H7 (cell line): ENCODE results near the gene C19orf85. TPM values are rescaled to one million over a fixed set of nuclear protein-coding genes. Genes with fewer than 3 reads are reported as not detected.
"Not testable (repeated sequence)": the region's sequence is repeated elsewhere in the genome, so short reads cannot be mapped to it uniquely, and the experiment has no call there.

ENCODE experiments used
- DNase-seq: peaks from one replicate; pipeline ENCODE4 v3.0.0; 2012
- H3K27me3 ChIP-seq: 2 replicates; pipeline ENCODE4 v1.6.0; 2011; ENCODE audit warnings: mild to moderate bottlenecking, low read length; ENCODE audit not compliant: control insufficient read depth, insufficient read depth
- H3K36me3 ChIP-seq: replicated peaks from 2 replicates; pipeline ENCODE4 v1.5.1; 2011; ENCODE audit warnings: low read length; ENCODE audit not compliant: control insufficient read depth, insufficient read depth
- H3K4me3 ChIP-seq: 2 replicates; pipeline ENCODE4 v1.5.1; 2011; ENCODE audit warnings: low read depth, mild to moderate bottlenecking, control low read depth, low read length, moderate library complexity; ENCODE audit not compliant: insufficient read depth
- total RNA-seq: library from RNA; depleted of rRNA; stranded (reverse); fragments of >200 nt; shearing (Covaris generic); gene quantifications from 2 replicates; pipeline ENCODE4 v1.2.3, GENCODE V29; 2014

C19orf85 gene
- total RNA-seq, 1 experiment from 2014 or later = 3.7 TPM

DNA sequence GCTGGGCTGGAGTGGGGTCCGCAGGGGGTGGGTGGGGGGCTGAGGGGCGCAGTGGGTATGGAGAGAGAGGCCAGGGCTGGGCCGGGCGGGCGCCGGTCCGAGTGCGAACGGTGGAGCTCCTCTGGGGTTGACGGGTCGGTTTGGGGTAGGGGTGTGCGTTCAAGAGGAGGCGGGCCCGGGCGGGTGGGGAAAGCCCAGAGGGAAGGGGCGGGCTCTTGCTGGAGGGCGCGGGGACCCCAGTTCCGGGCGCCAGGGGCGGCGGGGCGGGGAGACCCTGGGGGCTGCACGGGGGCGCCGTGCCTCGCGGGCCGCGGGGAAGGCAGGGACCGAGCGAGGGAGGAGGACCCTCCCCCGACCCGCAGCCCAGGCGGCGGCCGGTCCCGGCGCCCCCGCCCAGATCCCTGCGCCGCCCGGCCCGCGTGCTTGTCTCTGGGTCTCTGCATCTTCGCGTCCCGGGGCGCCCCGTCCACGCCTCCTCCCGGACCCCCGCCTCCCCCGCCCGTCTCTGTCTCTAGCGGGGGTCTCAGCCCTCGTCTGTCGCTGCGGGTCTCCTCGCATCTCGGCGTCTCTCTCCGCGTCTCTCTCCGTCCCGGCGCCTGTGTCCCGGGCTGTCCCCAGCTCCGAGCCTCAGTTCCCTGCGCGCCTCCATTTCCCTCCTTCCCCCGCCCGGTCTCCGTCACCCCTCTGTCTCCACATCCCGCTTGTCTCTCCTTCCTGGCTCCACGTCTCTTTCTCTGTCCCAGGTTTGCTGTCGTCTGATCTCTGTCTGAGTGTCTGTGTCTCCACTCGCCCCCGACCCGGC lies 13.2 kb downstream of the C19orf85 start:
- Histone ChIP-seq H3K27me3 (peaks cover 57% of the 10 kb centered on the region), H3K36me3 (no peaks in the 10 kb centered on the region; the same call in 1 of the 2 replicates), H3K4me3 (peak overlapping the region; percentile 28; the same call in 1 of the 2 replicates)
- DNase-seq = peak; percentile 91

DNA sequence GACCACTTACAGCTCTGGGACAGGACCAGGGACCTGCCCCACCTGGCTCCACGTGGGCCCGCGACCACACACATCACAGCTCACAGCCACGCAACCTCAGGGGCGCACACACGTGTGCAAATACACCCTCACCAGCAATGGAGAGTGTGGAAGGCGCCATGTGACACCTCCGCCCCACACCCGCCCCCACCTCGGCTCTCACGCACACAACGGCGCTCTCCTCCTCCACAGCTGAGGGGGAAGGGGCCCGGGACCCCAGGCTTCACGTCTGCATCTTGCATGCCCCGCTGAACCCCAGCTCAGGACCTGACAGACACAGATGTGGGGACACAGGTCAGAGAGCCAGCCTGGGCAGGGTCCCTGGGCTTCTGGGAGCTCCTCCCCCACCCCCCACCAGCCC lies 15.1 kb downstream of the C19orf85 start:
- DNase-seq = peak; percentile 65
- peaks cover 74% of the 10 kb centered on the region for H3K27me3 ChIP-seq
- no peak overlapping the region for H3K4me3 ChIP-seq
- no peaks in the 10 kb centered on the region; the same call in 1 of the 2 replicates for H3K36me3 ChIP-seq

- H3K4me3 ChIP-seq, DNase-seq, H3K36me3 ChIP-seq: not testable (repeated sequence)
- H3K27me3 ChIP-seq = peaks cover 84% of the 10 kb centered on the region
Observed at GRCh38 chr19:55448175-55448490, 16.4 kb downstream of the C19orf85 start.

- peak; percentile 67 for DNase-seq
- peaks cover 89% of the 10 kb centered on the region for H3K27me3 ChIP-seq
- H3K36me3 ChIP-seq = no peaks in the 10 kb centered on the region
Observed at GRCh38 chr19:55447421-55448174, 17.0 kb downstream of the C19orf85 start.

DNA sequence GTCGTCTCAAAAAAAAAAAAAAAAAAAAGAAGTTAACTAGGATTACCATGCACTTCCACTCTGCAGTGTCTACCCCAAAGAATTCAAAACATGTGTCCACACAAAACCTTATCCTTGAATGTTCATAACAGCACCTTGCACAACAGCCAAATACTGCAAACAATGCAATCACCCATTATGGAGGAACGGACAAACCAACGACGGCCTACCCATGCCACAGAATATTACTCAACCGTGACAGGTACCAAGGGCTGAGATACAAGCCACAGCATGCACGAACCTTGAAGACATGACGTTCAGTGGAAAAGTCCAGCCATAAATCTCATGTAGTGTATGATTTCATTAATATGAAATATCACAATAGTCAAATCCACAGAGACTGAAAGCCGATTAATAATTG lies 18.5 kb downstream of the C19orf85 start:
- Histone ChIP-seq H3K4me3 (no peak overlapping the region), H3K36me3 (no peaks in the 10 kb centered on the region), H3K27me3 (peaks cover 89% of the 10 kb centered on the region)
- DNase-seq = no peak

More at GRCh38 chr19:55447421-55448174, 17.0 kb downstream of the C19orf85 start:
- no peak overlapping the region for H3K4me3 ChIP-seq

GRCh38 chr19:55444646-55445045 lies 19.9 kb downstream of the C19orf85 start:
- H3K27me3 ChIP-seq = peaks cover 90% of the 10 kb centered on the region
- H3K4me3 ChIP-seq = no peak overlapping the region

DNA sequence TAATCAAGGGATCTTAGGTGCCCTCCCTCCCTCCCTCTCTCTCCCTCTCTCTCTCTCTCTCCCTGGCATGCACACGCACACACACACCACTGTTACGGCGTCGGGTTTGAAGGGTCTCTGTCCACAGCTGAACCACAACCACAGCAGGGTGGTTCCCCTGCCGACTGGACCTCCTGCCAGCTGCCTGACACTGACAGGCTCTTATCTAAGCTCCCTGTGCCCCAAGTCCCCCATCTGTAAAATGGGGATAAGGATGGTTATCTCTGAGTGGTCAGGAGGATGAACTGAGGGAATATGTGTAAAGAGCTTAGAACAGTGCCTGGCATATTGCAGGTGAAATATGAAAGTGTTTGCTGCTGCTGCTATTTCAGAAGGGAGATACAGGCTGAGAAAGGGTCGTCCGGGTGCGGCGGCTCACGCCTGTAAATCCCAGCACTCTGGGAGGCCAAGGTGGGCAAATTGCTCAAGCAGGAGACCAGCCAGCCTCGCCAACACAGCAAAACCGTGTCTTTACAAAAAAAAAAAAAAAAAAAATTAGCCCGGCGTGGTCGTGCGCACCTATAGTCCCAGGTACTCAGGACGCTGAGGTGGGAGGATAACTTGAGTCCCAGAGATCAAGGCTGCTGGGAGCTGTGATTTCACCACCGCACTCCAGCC lies 20.6 kb downstream of the C19orf85 start:
- Histone ChIP-seq H3K36me3 (no peaks in the 10 kb centered on the region), H3K4me3 (no peak overlapping the region), H3K27me3 (peaks cover 90% of the 10 kb centered on the region)
- no peak for DNase-seq

More at GRCh38 chr19:55444646-55445045, 19.9 kb downstream of the C19orf85 start:
- DNase-seq = peak; percentile 40
- H3K36me3 ChIP-seq = no peaks in the 10 kb centered on the region

DNA sequence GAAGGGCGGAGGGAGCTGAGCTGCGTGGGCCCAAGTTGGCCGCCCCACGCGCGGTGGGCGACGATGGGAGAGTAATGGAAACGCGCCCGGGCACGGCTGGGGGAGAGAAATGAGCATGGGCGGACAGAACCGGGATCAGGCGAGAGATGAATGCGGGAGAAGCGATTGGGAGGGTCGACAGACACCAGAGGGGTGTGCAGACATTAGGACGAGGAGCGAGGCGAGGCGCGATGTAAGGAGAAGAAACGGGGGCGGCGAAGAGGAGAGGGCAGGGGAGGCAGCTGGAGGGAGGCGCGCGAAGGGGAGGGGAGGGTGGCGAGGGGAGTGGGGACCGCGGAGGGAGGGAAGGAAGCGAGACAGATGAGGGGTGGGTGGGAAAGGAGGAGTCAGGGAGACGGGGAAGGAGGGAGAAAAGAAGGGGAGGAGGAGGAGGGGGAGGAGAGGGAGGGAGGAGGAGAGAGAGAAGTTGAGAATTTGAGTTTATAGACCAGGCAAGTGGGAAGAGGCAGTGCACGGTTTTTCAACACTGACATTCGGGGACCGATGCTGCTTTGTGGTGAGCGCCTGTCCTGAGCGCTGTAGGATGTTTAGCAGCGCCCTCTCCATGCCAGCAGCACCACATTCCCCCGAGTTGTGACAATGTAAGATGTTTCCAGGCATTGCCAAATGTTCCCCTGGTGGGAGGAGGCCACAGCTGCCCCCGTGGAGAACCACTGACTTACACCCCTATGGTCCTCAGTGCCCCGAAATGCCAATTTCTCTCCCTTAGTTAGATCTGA lies 21.3 kb downstream of the C19orf85 start, which contains the start of gene SHISA7:
TSS of gene SHISA7 (minus strand) at position 256 of the 779 bp plus-strand sequence. CDS start 437 bp downstream, outside the sequence.
- peak within 1 kb of the TSS; percentile 66 for H3K4me3 ChIP-seq
- H3K36me3 ChIP-seq = no peaks in the 10 kb centered on the region
- H3K27me3 ChIP-seq = peaks cover 91% of the 10 kb centered on the region
- DNase-seq = peak; percentile 82

GRCh38 chr19:55442372-55442961 lies 22.1 kb downstream of the C19orf85 start:
- H3K27me3 ChIP-seq = peaks cover 89% of the 10 kb centered on the region
- H3K4me3 ChIP-seq = peak overlapping the region; percentile 66; the same call in 1 of the 2 replicates
- peak; percentile 84 for DNase-seq
- no peaks in the 10 kb centered on the region for H3K36me3 ChIP-seq

DNA sequence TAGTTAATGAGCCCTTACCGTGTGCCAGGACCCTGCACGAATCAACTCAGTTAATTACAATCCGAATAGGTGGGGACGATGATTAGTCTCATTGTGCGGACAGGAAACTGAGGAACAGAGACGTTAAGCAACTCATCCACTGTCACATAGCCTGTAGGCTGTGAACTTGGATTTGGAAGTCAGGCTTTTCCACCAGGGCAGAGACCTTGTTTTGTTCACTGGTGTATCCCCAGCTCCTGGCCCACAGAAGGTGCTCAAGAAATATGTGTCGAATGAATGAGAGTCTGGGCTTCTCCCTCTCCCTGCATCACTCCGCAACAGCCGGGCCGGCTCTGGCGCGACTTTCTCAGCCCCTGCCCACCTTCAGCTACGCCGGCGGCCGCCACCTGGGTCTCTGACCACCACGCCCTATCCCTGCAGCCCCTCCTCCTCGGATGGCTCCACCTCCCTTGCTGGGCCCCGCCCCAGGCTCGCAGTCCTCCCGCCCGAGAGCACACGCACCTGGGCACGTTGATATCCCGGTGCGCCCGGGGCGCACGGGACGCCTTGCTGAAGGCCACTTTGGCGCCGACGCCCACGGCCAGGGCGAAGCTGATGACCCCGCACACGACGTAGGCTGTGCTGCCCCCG lies 22.7 kb downstream of the C19orf85 start:
- peak; percentile 96 for DNase-seq
- peak overlapping the region; percentile 66 for H3K4me3 ChIP-seq
- peaks cover 83% of the 10 kb centered on the region for H3K27me3 ChIP-seq
- no peaks in the 10 kb centered on the region for H3K36me3 ChIP-seq

DNA sequence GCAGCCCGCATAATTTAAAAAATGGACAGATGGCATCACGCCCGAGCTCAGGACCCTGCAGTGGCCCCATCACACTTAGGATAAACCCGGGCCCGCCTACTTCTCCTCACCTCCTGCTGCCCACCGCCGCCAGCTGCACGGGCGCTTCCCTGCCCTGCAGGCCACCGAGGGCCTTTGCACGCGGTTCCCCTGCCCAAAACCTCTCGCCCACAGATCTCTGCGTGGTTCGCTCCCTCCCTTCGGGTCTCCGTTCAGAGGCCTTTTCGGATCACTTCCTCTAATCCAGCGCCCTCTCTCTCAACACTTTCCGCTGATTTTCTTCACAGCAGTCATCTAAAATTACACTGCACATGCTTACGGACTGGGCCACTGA lies 23.2 kb downstream of the C19orf85 start:
- peak; percentile 72 for DNase-seq
- Histone ChIP-seq H3K4me3 (peak overlapping the region; percentile 66; the same call in 1 of the 2 replicates), H3K27me3 (peaks cover 78% of the 10 kb centered on the region), H3K36me3 (no peaks in the 10 kb centered on the region)

DNA sequence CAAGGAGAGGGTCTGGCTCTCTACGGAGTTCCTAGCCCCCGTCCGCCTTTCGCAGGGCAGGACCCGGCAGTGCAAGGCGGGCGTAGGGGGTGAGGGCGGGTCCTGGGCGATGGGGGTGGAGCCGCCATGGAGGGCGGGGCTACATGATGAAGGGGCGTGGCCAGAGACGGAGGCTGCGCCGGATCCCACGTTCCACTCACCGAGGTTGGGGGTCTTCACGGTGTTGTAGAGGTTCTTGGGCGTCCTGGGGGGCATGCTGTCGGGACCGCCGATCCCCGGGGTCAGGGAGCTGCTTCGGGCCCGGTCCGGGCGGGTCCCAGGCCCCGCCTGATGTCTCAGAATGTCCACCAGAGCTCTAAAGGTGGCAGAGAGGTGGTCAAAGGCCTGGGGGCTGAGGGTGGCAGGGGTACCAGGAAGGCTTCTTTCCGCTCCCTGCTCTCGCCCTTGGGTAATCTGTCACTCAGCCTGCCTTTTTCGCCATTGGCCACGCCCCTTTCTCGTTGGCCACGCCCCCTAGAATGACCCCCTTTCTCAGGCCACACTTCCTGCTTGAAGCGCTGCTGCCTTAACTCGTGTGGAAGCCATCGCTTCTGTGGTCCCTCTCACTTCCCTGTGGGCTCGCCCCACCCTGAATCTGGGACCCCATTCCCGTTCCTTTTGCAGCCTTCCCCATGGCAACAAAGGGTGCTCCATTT lies 24.0 kb downstream of the C19orf85 start:
- Histone ChIP-seq H3K4me3 (peak overlapping the region; percentile 66), H3K27me3 (peaks cover 72% of the 10 kb centered on the region)
- DNase-seq = peak; percentile 96

GRCh38 chr19:55439052-55439451 lies 25.5 kb downstream of the C19orf85 start:
- H3K36me3 ChIP-seq = no peaks in the 10 kb centered on the region
- H3K27me3 ChIP-seq = peaks cover 57% of the 10 kb centered on the region
- DNase-seq = no peak
- H3K4me3 ChIP-seq = no peak overlapping the region

More for the DNA sequence above, 24.0 kb downstream of the C19orf85 start:
- no peaks in the 10 kb centered on the region for H3K36me3 ChIP-seq
